DOHH2 (cell line): Measurements from ENCODE around the gene MOV10L1.

Experiments used
- CTCF ChIP-seq: fragments of 200-600 bp; sonication (generic); IDR thresholded peaks from one replicate; pipeline ENCODE4 v1.5.1; 2014; ENCODE audit warnings: antibody characterized with exemption, mild to moderate bottlenecking, low read depth, low read length; ENCODE audit not compliant: poor library complexity, severe bottlenecking
- EZH2phosphoT487 ChIP-seq: fragments of 200-600 bp; sonication (generic); IDR thresholded peaks from 2 replicates; pipeline ENCODE4 v1.6.1; 2017; ENCODE audit warnings: borderline replicate concordance, mild to moderate bottlenecking, antibody characterized with exemption, low read length, moderate library complexity, mixed read lengths

- TF ChIP-seq CTCF, result peak; percentile 88
- TF ChIP-seq EZH2phosphoT487, result no peak
Measured at GRCh38 chr22:50148991-50149721, 59.4 kb downstream of the MOV10L1 start.
